Measurements from ENCODE around the gene ZC3H10.
"Not testable (repeated sequence)": the region's sequence is repeated elsewhere in the genome, so short reads cannot be mapped to it uniquely, and the experiment has no call there.

Gene ZC3H10

GRCh38 chr12:56117778-56118687 is at the start of gene ZC3H10:
Gene ZC3H10 (plus strand): TSS chr12:56118266. CDS start chr12:56120563, 2,297 bp downstream.
- DNase-seq (ENCODE audit: low read depth in 2 of 2), result peak; percentile 92 to 93

GRCh38 chr12:56071648-56072047 is 46.4 kb upstream of the ZC3H10 start:
- no peak for DNase-seq (ENCODE audit: low read depth in 2 of 2)

DNA sequence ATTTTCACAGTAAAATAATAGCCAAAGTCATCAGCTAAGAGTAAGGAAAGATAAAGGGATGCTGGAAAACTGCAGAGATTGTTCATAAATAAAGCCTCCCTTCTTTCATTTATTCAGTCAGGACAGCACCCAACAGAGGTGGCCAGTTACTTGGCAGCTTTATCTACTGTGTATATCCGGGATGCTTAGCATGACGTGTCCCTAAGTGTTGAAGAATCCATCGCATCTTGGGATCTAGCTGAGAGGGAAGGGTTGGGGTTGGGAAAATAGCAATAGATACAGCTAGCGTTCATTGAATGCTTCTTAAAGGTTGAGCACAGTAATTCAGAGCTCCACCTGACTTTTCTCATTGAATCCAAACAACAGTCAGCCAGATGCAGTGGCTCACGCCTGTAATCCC is 43.7 kb upstream of the ZC3H10 start:
- no peak for DNase-seq (ENCODE audit: low read depth in 2 of 2)

- DNase-seq (ENCODE audit: low read depth in 2 of 2), result not testable (repeated sequence)
These were observed 40.1 kb upstream of the ZC3H10 start for GRCh38 chr12:56077966-56078365.

GRCh38 chr12:56078427-56078826 is 39.6 kb upstream of the ZC3H10 start:
- DNase-seq (ENCODE audit: low read depth in 2 of 2), result no peak

- peak in 1 of 2 donors; percentile 17 for DNase-seq (ENCODE audit: low read depth in 2 of 2)
These were observed 38.9 kb upstream of the ZC3H10 start for GRCh38 chr12:56078931-56079722.

DNA sequence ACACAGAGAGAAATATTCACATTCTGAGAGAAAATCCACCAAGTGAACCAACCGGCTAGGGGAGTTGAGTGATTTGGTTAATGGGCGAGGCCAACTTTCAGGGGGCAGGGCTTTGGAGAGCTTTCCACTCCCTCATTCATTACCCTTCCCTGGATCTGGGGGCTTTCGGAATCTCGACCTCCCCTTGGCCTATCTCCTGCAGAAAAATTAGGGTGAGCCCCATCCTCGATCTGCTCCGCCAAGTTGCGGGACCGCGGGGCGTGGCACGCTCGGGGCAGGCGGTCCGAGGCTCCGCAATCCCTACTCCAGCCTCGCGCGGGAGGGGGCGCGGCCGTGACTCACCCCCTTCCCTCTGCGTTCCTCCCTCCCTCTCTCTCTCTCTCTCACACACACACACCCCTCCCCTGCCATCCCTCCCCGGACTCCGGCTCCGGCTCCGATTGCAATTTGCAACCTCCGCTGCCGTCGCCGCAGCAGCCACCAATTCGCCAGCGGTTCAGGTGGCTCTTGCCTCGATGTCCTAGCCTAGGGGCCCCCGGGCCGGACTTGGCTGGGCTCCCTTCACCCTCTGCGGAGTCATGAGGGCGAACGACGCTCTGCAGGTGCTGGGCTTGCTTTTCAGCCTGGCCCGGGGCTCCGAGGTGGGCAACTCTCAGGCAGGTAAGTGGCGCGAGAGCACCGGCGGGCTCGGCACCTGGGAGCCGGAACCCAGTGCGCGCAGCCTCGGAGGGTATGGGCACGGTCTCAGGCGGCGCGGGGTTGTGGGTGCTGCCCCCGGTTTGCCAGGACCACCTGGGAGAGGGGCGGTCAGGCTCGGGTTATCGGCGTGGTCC is 38.1 kb upstream of the ZC3H10 start, which contains the start of gene ERBB3:
ERBB3 (plus strand) TSS at position 443 of the 833 bp plus-strand sequence; CDS start at position 579, 136 bp downstream.
- DNase-seq (ENCODE audit: low read depth in 2 of 2), result peak; percentile 25 to 44

GRCh38 chr12:56080556-56081138 is 37.4 kb upstream of the ZC3H10 start:
- no peak for DNase-seq (ENCODE audit: low read depth in 2 of 2)

DNA sequence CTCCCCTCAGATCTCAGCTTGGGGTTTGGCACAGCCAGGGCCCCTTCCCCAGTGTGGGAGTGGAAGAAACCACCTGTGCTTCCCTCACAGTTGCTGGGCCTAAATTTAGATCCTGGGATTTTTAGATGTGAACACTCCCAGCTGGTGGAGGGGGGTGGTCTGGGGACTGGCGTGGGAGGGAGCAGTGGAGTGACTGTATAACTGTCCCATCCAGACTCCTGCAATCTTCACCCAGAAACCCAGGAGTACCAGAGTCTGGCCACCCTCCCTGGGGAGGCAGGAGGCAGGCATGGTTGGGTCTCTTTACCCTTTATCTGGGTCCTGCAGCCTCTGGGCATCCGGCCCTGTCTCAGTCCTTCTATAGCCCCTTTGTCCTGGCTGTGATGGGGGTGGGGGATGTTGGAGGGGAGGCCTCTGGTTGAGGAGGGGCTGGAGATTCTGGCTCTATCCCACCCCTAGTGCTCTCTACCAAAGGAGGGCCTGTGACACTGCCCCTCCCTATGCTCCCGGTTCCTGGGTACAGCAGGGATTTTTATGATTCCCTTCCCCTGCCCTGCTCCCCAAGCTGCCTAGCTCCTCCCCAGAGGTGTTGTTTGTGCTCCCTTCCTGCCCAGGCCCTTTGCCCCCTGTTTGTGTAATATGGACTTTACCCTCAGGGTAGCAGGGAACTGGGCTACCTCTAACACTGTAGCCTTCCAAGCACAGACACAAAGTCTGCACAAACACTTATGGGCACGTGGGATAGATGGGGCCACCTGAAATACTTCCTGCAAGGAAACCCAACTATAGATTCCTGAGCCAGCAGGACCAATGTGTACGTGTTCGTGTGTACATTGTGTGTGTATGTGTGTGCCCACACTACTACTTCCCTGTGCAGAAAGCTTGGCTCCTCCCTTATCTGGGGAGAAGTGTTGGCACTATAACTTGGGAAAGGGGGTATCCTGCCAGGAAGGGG is 36.4 kb upstream of the ZC3H10 start:
- no peak for DNase-seq (ENCODE audit: low read depth in 2 of 2)

DNA sequence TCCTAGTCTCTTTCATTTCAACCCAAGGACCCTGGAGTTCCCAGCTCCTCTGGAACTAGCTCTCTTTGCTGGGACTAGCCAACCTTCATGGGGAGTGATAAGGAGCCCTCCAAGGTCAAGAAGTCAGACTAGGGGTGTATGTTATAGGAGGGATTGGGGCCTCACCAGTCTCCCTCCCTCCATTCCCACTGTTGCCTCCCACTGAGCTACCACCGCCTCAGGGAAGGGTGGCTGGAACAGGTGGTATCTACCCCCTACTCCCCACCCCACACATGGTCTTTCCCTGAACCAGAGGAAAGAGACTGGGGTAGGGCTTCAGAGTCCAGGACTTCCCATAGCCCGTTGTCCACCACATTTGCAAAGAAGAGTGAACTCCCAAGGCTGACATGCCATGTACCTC is 35.7 kb upstream of the ZC3H10 start:
- no peak for DNase-seq (ENCODE audit: low read depth in 2 of 2)

DNA sequence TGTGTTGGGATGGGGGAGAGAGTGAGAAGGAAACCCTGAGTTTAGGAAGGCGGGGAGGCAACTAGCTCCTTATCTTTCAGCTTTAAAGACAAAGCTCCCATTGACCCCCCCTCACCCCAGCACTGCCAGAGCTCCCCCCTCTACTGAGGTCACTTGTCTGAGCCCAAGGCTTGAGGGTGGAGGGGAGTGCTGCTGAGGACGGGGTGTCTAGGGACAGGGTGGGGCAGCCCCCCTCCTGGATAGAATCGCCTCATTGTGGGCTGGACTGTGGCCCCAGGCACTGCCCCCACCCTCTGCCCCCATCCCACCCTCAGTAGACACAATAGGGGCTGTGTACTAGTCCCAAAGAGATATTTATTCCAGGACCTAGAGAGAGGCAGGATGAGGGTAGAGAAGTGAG is 35.1 kb upstream of the ZC3H10 start:
- DNase-seq (ENCODE audit: low read depth in 2 of 2), result no peak

DNA sequence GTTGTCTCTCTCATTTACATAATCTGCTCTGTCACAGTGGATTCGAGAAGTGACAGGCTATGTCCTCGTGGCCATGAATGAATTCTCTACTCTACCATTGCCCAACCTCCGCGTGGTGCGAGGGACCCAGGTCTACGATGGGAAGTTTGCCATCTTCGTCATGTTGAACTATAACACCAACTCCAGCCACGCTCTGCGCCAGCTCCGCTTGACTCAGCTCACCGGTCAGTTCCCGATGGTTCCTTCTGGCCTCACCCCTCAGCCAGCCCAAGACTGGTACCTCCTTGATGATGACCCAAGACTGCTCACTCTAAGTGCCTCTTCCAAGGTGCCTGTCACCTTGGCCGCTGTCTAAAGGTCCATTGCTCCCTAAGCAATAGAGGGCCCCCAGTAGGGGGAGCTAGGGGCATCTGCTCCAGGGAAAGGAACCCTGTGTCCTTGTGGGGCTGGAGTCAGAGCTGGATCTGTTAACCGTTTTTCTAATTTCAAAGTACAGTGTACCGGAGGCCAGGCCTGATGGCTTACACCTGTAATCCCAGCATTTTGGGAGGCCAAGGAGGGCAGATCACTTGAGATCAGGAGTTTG is 33.0 kb upstream of the ZC3H10 start:
- DNase-seq (ENCODE audit: low read depth in 2 of 2), result no peak

- DNase-seq (ENCODE audit: low read depth in 2 of 2), result no peak
These were observed 32.0 kb upstream of the ZC3H10 start for GRCh38 chr12:56086096-56086495.

DNA sequence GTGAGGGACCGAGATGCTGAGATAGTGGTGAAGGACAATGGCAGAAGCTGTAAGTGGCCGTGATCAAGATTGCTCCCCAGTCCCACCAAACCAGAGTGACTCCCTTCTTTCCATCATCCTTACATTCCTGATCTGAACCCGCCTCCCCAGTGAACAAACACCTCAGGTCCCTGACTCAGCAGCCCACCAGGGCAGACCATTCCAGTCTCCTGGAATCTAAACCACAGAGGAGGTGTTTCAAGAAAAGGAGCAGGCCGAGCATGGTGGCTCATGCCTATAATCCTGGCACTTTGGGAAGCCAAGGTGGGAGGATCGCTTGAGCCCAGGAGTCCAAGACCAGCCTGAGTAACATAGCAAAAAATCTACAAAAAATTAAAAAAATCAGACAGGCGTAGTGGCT is 31.5 kb upstream of the ZC3H10 start:
- DNase-seq (ENCODE audit: low read depth in 2 of 2), result no peak

DNA sequence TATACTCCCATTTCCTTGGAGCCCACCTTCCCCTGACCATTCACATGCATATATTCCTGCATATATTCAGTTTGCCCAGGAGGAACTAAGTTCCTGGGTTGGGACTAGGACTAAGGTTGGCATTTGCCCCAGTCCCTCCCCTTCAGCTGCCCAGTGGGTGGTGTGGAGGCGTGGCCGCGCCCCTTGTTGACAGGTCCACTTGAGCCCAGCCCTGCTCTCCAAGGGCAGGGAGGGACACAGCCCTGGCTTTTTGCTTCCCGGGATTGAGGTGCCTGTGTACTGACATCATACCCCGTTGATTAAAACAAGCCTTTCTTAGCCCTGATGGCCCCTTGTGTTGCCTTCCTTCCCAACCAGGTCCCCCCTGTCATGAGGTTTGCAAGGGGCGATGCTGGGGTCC is 30.8 kb upstream of the ZC3H10 start:
- no peak for DNase-seq (ENCODE audit: low read depth in 2 of 2)

GRCh38 chr12:56097738-56098137 is 20.3 kb upstream of the ZC3H10 start:
- DNase-seq (ENCODE audit: low read depth in 2 of 2), result no peak

DNA sequence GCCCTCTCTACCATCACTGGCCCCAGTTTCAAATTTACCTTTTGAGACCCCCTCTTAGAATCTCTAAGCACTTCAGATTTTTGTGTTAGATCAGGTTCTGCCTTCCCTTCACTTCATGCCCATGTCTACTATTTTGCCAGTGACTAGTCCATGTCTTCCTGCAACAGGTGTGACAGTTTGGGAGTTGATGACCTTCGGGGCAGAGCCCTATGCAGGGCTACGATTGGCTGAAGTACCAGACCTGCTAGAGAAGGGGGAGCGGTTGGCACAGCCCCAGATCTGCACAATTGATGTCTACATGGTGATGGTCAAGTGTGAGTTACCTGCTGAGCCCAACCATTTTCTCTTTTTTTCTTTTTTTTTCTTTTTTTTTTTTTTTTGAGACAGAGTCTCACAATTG is 19.5 kb upstream of the ZC3H10 start:
- no peak for DNase-seq (ENCODE audit: low read depth in 2 of 2)

DNA sequence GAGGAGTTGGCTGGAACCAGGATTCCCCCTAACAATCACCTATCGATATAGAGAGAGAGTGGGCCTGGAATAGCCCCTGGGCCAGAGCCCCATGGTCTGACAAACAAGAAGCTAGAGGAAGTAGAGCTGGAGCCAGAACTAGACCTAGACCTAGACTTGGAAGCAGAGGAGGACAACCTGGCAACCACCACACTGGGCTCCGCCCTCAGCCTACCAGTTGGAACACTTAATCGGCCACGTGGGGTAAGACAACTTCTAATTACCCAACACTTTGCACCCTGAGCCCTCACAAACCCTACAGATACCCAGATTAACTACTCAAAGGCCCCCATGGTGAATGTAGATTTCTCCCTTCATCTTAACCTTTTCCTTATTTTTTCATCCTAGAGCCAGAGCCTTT is 18.3 kb upstream of the ZC3H10 start:
- no peak for DNase-seq (ENCODE audit: low read depth in 2 of 2)

DNA sequence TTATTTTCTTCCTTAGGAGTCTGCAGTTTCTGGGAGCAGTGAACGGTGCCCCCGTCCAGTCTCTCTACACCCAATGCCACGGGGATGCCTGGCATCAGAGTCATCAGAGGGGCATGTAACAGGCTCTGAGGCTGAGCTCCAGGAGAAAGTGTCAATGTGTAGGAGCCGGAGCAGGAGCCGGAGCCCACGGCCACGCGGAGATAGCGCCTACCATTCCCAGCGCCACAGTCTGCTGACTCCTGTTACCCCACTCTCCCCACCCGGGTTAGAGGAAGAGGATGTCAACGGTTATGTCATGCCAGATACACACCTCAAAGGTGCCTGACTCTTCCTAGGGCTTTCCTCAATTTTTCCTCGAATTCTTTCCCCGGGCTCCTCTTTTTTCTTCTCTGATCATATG is 17.0 kb upstream of the ZC3H10 start:
- no peak for DNase-seq (ENCODE audit: low read depth in 2 of 2)

DNA sequence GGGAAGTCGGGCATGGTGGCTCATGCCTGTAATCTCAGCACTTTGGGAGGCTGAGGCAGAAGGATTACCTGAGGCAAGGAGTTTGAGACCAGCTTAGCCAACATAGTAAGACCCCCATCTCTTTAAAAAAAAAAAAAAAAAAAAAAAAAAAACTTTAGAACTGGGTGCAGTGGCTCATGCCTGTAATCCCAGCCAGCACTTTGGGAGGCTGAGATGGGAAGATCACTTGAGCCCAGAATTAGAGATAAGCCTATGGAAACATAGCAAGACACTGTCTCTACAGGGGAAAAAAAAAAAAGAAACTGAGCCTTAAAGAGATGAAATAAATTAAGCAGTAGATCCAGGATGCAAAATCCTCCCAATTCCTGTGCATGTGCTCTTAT is 15.4 kb upstream of the ZC3H10 start:
- DNase-seq (ENCODE audit: low read depth in 2 of 2), result no peak

All from stimulated activated CD8-positive, alpha-beta memory T cell treated with anti-CD3 and anti-CD28 coated beads, Interleukin-7, amount 100 ng/mL, for 1 hour (primary cell).